Thyroid gland (tissue), 4 donors: ENCODE data around the gene SH3TC1.

Experiments used
- POLR2A ChIP-seq, 2 donors: fragments of 450-650 bp; IDR thresholded peaks; one replicate each; pipeline ENCODE4 v1.6.1; 2017; ENCODE audit warnings: antibody characterized with exemption in 2 of 2, mild to moderate bottlenecking in 2 of 2, moderate library complexity in 1 of 2
- TF ChIP-seq, protein P1 (sequence below), 6 experiments: fragments of 200-600 bp in 3 of 6; fragments of 450-650 bp in 3 of 6; sonication (generic) in 3 of 6; IDR thresholded peaks; one replicate each; pipeline ENCODE4 v1.5.1; 2016 to 2019; ENCODE audit warnings: antibody characterized with exemption in 6 of 6, mild to moderate bottlenecking in 2 of 6, inconsistent platforms in 1 of 6, moderate library complexity in 1 of 6

DNA sequence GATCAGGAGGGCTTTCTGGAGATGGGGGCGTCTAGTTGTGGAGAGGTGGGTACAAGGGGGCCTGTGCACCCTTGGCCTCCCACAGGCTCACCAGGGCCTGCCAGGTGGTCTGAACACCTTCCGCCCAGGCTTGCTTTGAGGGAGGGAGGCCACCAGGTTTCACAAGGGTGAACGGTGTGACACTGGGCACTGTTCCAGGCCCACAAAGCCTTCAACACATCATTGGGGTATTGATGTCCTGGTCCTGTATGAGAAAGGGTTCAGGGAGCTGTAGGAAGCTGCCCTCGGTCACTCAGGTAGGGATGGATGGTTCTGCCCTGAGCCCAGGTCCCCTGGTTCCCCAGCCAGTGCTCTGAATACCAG is 76.4 kb downstream of the SH3TC1 start:
- TF ChIP-seq, protein P1, sequence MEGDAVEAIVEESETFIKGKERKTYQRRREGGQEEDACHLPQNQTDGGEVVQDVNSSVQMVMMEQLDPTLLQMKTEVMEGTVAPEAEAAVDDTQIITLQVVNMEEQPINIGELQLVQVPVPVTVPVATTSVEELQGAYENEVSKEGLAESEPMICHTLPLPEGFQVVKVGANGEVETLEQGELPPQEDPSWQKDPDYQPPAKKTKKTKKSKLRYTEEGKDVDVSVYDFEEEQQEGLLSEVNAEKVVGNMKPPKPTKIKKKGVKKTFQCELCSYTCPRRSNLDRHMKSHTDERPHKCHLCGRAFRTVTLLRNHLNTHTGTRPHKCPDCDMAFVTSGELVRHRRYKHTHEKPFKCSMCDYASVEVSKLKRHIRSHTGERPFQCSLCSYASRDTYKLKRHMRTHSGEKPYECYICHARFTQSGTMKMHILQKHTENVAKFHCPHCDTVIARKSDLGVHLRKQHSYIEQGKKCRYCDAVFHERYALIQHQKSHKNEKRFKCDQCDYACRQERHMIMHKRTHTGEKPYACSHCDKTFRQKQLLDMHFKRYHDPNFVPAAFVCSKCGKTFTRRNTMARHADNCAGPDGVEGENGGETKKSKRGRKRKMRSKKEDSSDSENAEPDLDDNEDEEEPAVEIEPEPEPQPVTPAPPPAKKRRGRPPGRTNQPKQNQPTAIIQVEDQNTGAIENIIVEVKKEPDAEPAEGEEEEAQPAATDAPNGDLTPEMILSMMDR (IDR thresholded peaks at IDR 0.05), result no peak
- no peak for TF ChIP-seq POLR2A (IDR thresholded peaks at IDR 0.05)
